Endodermal cell (in vitro differentiated cells): ENCODE results near the gene PSORS1C2. TPM values are rescaled to one million over a fixed set of nuclear protein-coding genes. Genes with fewer than 3 reads are reported as not detected.

Source experiments
- DNase-seq: peaks from one replicate; pipeline ENCODE4 v3.0.0-alpha.2; 2017
- H3K27ac ChIP-seq: 2 replicates; pipeline ENCODE4 v1.5.1; 2013; ENCODE audit warnings: mild to moderate bottlenecking, low read depth, low read length, moderate library complexity
- H3K27me3 ChIP-seq: 2 replicates; pipeline ENCODE4 v1.6.1; 2013; ENCODE audit warnings: mild to moderate bottlenecking, low read length, moderate library complexity; ENCODE audit not compliant: insufficient read depth, control insufficient read depth, poor library complexity, severe bottlenecking
- H3K36me3 ChIP-seq: 2 replicates; pipeline ENCODE4 v1.7.0; 2013; ENCODE audit warnings: mild to moderate bottlenecking, low read length, moderate library complexity; ENCODE audit not compliant: control insufficient read depth, insufficient read depth
- H3K4me1 ChIP-seq: one replicate; pipeline ENCODE4 v1.7.0; 2013; ENCODE audit warnings: low read length; ENCODE audit not compliant: control insufficient read depth, insufficient read depth
- H3K4me3 ChIP-seq: 2 replicates; pipeline ENCODE4 v1.5.1; 2013; ENCODE audit warnings: mild to moderate bottlenecking, low read length, moderate library complexity
- H3K9ac ChIP-seq: 2 replicates; pipeline ENCODE4 v1.6.1; 2013; ENCODE audit warnings: mild to moderate bottlenecking, low read length, moderate library complexity; ENCODE audit not compliant: poor library complexity, severe bottlenecking; ENCODE audit errors: extremely low read depth
- H3K9me3 ChIP-seq: 2 replicates; pipeline ENCODE4 v1.6.1; 2013; ENCODE audit warnings: mild to moderate bottlenecking, low read length, moderate library complexity; ENCODE audit not compliant: control insufficient read depth
- H3K27ac Mint-ChIP-seq: 2 replicates; pipeline ENCODE4 v1.8.0; 2020; ENCODE audit warnings: mixed read lengths
- H3K27me3 Mint-ChIP-seq: 2 replicates; pipeline ENCODE4 v1.8.0; 2021; ENCODE audit warnings: mild to moderate bottlenecking, mixed read lengths; ENCODE audit not compliant: insufficient read depth
- H3K36me3 Mint-ChIP-seq: 2 replicates; pipeline ENCODE4 v1.8.0; 2020; ENCODE audit warnings: low read depth, mixed read lengths
- H3K4me1 Mint-ChIP-seq: 2 replicates; pipeline ENCODE4 v1.8.0; 2020; ENCODE audit warnings: mixed read lengths
- H3K4me3 Mint-ChIP-seq: 2 replicates; pipeline ENCODE4 v1.8.0; 2020; ENCODE audit warnings: mild to moderate bottlenecking, moderate library complexity, mixed read lengths
- H3K9me3 Mint-ChIP-seq: 2 replicates; pipeline ENCODE4 v1.8.0; 2020; ENCODE audit warnings: mild to moderate bottlenecking, mixed read lengths
- WGBS, 2 experiments: methylation state at CpG; one replicate each; pipeline versions ENCODE4 v1.1.5 to v1.1.7; 2013; ENCODE audit warnings: missing lambda C conversion rate in 2 of 2, mixed read lengths in 1 of 2; ENCODE audit not compliant: insufficient coverage in 1 of 2, insufficient read length in 1 of 2; 5-methylcytosine and 5-hydroxymethylcytosine counted together
- total RNA-seq, 2 donors: library from RNA; stranded (reverse); fragmentation: NEBNext Ultra II Directional in 1 of 2; extraction: Animal tissue kit (Norgen Biotek cat#: 25700) in 1 of 2; gene quantifications; 2 replicates in 1 of 2; 3 replicates in 1 of 2; pipeline ENCODE4 v1.2.1, GENCODE V29; 2021
- TF ChIP-seq, protein P1 (sequence below): fragments of 200-600 bp; sonication (generic); conservative IDR thresholded peaks from 2 replicates; pipeline ENCODE4 v1.5.0; 2021; ENCODE audit warnings: antibody characterized with exemption, mild to moderate bottlenecking

PSORS1C2 gene
- total RNA-seq, 2 donors from 2014 or later, result not detected

DNA sequence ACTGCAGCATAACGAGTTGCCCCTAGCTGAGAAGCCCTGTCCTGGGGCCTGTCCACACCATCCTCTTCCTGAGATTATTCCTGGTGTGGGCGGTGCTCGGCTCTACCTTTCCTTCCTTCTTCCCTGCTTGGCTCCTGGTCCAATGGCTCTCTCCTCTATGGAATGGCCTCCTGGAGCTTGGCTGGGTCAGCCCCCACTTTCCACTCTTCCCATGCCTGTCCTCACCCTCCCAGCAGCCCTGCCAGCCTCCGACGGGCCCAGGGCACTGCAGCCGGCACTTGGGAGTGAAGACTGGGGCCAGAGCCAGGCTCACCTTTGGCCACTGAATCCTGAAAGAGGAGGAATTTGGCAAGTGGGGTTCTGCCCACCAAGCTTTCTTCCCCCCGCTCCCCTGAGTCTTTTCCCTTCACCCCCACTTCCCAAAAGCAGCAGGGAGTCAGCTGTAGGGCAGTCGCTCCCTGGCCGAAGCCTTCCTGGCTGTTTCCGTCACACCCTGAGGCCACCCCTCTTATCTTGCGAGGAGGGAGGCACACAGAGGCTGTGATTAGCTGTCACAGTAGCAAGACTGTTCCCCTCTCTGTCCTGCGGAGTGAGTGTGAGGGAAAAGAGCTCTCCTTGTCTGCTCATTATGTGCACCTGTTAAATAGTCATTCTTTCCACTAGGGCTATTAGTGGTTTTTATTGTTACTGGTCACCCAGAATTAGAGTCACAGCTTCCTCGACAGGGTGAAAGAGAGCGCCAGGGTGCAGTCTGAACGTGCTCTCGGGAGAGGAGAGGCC is 12.3 kb downstream of the PSORS1C2 start:
- WGBS, 2 experiments, result 81 to 85% methylated on average over 13 to 15 of the region's 16 CpGs
- peaks cover 43% of the 10 kb centered on the region for H3K4me1 Mint-ChIP-seq
- no peaks in the 10 kb centered on the region for H3K36me3 ChIP-seq
- H3K27ac Mint-ChIP-seq, result no peak overlapping the region
- no peak overlapping the region for H3K27ac ChIP-seq
- TF ChIP-seq, protein P1, sequence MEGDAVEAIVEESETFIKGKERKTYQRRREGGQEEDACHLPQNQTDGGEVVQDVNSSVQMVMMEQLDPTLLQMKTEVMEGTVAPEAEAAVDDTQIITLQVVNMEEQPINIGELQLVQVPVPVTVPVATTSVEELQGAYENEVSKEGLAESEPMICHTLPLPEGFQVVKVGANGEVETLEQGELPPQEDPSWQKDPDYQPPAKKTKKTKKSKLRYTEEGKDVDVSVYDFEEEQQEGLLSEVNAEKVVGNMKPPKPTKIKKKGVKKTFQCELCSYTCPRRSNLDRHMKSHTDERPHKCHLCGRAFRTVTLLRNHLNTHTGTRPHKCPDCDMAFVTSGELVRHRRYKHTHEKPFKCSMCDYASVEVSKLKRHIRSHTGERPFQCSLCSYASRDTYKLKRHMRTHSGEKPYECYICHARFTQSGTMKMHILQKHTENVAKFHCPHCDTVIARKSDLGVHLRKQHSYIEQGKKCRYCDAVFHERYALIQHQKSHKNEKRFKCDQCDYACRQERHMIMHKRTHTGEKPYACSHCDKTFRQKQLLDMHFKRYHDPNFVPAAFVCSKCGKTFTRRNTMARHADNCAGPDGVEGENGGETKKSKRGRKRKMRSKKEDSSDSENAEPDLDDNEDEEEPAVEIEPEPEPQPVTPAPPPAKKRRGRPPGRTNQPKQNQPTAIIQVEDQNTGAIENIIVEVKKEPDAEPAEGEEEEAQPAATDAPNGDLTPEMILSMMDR, result no peak
- H3K9me3 ChIP-seq, result no peaks in the 10 kb centered on the region
- no peaks in the 10 kb centered on the region for H3K27me3 ChIP-seq
- H3K4me3 ChIP-seq, result no peak overlapping the region
- DNase-seq, result peak; percentile 71
- H3K27me3 Mint-ChIP-seq, result peaks cover 4% of the 10 kb centered on the region
- H3K4me3 Mint-ChIP-seq, result no peak overlapping the region
- H3K4me1 ChIP-seq, result peaks cover 19% of the 10 kb centered on the region
- no peaks in the 10 kb centered on the region for H3K36me3 Mint-ChIP-seq
- H3K9me3 Mint-ChIP-seq, result no peaks in the 10 kb centered on the region
- no peak overlapping the region for H3K9ac ChIP-seq

DNA sequence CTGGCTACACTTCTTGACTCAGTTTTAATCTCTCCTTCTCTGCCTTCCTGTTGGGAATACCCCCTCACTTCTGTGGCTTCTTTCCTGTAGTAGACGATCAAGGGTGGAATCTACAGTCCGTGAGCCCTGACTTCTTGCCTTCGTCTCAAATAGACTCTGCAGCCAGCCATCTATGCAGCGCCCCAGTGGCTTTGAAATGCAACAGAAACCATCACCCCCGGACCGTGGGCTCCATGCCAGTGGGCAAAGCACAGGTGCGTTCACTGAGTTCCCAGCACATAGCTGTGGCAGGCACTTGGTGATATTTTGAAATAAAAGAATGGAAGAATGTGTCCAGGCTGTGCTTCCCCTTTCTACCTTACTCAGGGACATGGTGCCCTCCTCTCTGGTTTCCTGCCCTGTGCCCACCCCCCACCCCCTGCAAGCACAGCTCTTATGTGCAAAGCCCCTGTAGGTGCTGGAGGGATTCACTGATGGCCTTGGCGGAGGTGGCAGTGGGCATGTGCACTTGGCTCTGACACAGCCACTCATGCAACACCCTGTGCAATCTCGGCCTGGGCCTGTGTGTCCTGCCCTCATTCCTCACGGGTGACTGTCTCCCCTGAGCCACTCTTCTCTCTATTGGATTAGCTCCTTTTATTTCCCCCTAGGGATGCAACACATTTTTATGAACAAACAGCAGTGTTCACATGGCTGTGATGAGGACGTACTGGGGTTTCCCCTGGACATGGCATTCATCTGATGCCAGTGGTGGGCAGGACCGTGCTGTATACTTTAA is 13.1 kb downstream of the PSORS1C2 start:
- Histone ChIP-seq H3K4me1 (peaks cover 19% of the 10 kb centered on the region), H3K27ac (no peak overlapping the region), H3K9me3 (no peaks in the 10 kb centered on the region), H3K9ac (no peak overlapping the region), H3K27me3 (no peaks in the 10 kb centered on the region), H3K36me3 (no peaks in the 10 kb centered on the region), H3K4me3 (no peak overlapping the region)
- Mint-ChIP-seq H3K9me3 (no peaks in the 10 kb centered on the region), H3K27ac (no peak overlapping the region), H3K4me3 (no peak overlapping the region), H3K4me1 (peaks cover 42% of the 10 kb centered on the region), H3K36me3 (no peaks in the 10 kb centered on the region), H3K27me3 (peaks cover 4% of the 10 kb centered on the region)
- no peak for DNase-seq
- TF ChIP-seq, protein P1, result no peak
- WGBS, 2 experiments, result 93 to 95% methylated on average over 10 to 12 of the region's 12 CpGs

DNA sequence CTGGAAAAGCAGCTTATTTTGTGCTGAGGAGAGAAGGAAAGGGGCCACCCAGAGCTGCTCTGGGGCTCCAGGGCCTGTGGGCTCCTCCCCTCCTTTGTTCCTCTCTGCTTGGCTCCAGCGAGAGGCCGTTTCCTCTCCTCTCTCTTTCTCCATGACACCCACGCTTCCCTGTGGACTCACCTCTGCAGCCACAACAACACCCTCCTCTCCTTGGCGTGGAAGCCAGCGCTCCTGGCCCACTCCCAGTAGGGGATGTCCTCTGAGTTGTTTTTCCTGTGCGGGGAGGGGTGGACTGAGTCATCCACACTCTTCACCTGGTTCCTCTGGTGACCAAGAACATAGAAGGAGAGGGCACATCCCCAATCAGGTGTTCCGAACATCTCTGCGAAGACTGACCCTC is 13.7 kb downstream of the PSORS1C2 start:
- Histone ChIP-seq H3K36me3 (no peaks in the 10 kb centered on the region), H3K27ac (no peak overlapping the region), H3K9me3 (no peaks in the 10 kb centered on the region), H3K27me3 (no peaks in the 10 kb centered on the region), H3K4me3 (no peak overlapping the region), H3K9ac (no peak overlapping the region), H3K4me1 (peaks cover 19% of the 10 kb centered on the region)
- Mint-ChIP-seq H3K27me3 (peaks cover 4% of the 10 kb centered on the region), H3K27ac (peak overlapping the region; percentile 87), H3K4me1 (peaks cover 42% of the 10 kb centered on the region), H3K9me3 (no peaks in the 10 kb centered on the region), H3K4me3 (no peak overlapping the region), H3K36me3 (no peaks in the 10 kb centered on the region)
- DNase-seq, result peak; percentile 67
- 72 to 95% methylated on average over 2 to 8 of the region's 8 CpGs for WGBS, 2 experiments
- TF ChIP-seq, protein P1, result no peak
